ENCODE data around the gene PAXX.

PAXX gene, protein sequence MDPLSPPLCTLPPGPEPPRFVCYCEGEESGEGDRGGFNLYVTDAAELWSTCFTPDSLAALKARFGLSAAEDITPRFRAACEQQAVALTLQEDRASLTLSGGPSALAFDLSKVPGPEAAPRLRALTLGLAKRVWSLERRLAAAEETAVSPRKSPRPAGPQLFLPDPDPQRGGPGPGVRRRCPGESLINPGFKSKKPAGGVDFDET

GRCh38 chr9:136991993-136992818 lies at the start of gene PAXX:
Gene PAXX, plus strand, starts transcription at chr9:136992422. Its CDS starts 22 bp downstream, at chr9:136992444.
- DNase-seq (ENCODE audit: low spot score) = peak; percentile 87
- H3K27ac ChIP-seq = peak within 1 kb of the TSS; percentile 78 to 89
- peak within 1 kb of the TSS; percentile 99 for H3K4me3 ChIP-seq
- TF ChIP-seq, protein P1, sequence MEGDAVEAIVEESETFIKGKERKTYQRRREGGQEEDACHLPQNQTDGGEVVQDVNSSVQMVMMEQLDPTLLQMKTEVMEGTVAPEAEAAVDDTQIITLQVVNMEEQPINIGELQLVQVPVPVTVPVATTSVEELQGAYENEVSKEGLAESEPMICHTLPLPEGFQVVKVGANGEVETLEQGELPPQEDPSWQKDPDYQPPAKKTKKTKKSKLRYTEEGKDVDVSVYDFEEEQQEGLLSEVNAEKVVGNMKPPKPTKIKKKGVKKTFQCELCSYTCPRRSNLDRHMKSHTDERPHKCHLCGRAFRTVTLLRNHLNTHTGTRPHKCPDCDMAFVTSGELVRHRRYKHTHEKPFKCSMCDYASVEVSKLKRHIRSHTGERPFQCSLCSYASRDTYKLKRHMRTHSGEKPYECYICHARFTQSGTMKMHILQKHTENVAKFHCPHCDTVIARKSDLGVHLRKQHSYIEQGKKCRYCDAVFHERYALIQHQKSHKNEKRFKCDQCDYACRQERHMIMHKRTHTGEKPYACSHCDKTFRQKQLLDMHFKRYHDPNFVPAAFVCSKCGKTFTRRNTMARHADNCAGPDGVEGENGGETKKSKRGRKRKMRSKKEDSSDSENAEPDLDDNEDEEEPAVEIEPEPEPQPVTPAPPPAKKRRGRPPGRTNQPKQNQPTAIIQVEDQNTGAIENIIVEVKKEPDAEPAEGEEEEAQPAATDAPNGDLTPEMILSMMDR (IDR thresholded peaks at IDR 0.05) = no peak

GRCh38 chr9:136942881-136943230 lies 49.4 kb upstream of the PAXX start:
- Histone ChIP-seq H3K4me3 (peak overlapping the region; percentile 90), H3K27ac (no peak overlapping the region)

DNA sequence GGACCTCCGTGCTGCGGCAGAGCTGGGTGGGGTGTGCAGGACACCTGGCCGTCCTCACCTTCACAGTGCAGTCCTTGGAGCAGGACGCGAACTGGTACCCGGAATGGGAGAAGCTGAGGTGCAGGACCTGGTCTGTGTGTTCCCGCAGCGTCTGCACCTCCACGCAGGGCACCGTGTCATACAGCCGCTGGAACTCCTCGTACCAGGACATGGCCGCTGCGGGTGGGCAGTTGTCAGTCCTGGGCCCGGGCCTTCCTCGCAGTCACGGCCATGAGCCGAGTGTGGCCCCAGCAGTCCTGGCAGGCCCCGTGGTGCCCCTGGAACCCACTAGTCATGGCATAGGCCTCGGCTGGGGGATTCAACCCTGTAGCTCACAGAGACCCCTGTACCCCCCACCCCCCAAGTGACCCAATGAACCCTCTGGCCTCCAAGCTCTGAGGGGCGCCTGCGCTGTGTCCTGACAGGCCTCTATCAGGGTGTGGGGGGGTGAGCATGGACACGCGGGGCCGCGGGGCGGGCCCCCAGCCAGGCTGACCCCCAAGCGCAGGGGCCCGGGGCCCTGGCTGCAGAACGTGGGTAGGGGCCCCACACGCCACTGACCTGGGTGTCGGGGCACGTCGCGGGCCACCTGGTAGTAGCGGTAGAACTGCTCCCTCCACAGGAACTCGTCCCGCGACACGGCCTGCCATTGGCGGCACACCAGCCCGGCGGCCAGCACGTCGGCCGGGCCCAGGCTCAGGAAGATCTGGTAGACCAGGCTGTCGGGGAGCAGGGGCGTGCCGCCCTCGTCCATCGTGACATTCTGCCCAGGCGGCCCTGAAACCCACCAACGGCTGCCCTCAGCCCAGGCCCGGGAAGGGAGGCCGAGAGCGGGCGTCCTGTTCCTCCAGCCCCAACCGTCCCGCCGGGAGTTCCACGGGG lies 48.7 kb upstream of the PAXX start:
- peak overlapping the region; percentile 90 for H3K4me3 ChIP-seq
- TF ChIP-seq, protein P1 (IDR thresholded peaks at IDR 0.05) = no peak
- no peak for DNase-seq (ENCODE audit: low spot score)
- H3K27ac ChIP-seq = peak overlapping the region; percentile 84 to 89

More at GRCh38 chr9:136942881-136943230, 49.4 kb upstream of the PAXX start:
- DNase-seq (ENCODE audit: low spot score) = no peak
- TF ChIP-seq, protein P1 (IDR thresholded peaks at IDR 0.05) = no peak

- TF ChIP-seq, protein P1 (IDR thresholded peaks at IDR 0.05) = no peak
- no peak for DNase-seq (ENCODE audit: low spot score)
- H3K27ac ChIP-seq = peak overlapping the region; percentile 84 to 89
- H3K4me3 ChIP-seq = peak overlapping the region; percentile 90
Measured at GRCh38 chr9:136944212-136944518, 48.1 kb upstream of the PAXX start.

- TF ChIP-seq, protein P1 (IDR thresholded peaks at IDR 0.05) = peak; percentile 94
- peak within 1 kb of the TSS; percentile 90 for H3K4me3 ChIP-seq
- peak; percentile 95 for DNase-seq (ENCODE audit: low spot score)
- peak within 1 kb of the TSS; percentile 84 to 89 for H3K27ac ChIP-seq
Measured at GRCh38 chr9:136944519-136945332, 47.5 kb upstream of the PAXX start, which contains the start of the genes C8G and FBXW5. Gene C8G, plus strand, starts transcription at chr9:136945243. Its CDS starts 78 bp downstream, at chr9:136945321. Gene FBXW5, minus strand, starts transcription at chr9:136944738. Its CDS starts 655 bp downstream, at chr9:136944083.
